GM19324 (cell line): Measurements from ENCODE around the gene POTEM.
"Not testable (repeated sequence)": the region's sequence is repeated elsewhere in the genome, so short reads cannot be mapped to it uniquely, and the experiment has no call there.

Experiments used
- ATAC-seq: cut with Tn5 transposase; IDR thresholded peaks from one replicate; pipeline ENCODE4 v1.9.1; 2021; ENCODE audit warnings: mild to moderate bottlenecking, moderate library complexity; ENCODE audit not compliant: unreplicated experiment, low FRiP score

Gene POTEM

GRCh38 chr14:18967134-18967533 lies at the start of gene POTEM:
Gene POTEM (plus strand): TSS chr14:18967434. CDS start chr14:18967486, 52 bp downstream.
- not testable (repeated sequence) for ATAC-seq

DNA sequence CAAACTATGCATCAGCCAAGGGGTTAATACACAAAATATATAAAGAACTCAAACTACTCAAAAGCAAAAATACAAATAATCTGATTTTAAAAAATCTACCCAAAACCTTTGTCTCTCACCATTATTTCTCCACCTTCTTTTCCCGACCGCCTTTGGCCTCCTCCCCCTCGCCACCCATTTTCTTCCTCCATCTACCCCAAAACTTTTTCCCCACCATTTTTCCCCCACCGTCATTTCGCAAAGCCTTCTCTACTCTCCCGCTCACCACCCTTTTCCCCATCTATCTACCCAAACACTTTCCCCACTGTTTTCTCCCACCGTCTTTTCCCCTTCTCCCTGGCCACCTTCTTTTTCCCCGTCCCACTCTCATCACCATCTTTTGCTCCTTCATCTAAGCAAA lies 48.9 kb upstream of the POTEM start:
- not testable (repeated sequence) for ATAC-seq

DNA sequence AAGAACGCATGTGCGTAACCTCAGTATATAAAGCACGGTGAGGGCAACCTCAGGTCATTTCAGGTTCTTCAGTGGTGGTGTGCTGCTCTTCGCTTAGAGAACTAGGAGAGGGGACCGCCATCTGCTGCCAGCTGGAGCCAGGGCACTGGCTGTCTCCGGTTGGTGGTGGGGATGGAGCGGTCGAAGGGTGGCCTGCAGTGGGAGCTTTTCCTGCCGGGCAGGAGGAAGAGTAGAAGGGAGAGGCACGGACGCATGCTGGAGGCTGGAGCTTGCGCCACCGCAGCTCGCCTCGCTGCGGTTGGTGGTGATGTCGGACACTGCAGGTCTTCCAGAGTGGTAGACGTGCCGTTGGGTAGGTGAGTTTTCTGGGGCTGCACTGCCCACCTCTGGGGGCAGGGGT lies 47.2 kb upstream of the POTEM start:
- ATAC-seq: not testable (repeated sequence)

DNA sequence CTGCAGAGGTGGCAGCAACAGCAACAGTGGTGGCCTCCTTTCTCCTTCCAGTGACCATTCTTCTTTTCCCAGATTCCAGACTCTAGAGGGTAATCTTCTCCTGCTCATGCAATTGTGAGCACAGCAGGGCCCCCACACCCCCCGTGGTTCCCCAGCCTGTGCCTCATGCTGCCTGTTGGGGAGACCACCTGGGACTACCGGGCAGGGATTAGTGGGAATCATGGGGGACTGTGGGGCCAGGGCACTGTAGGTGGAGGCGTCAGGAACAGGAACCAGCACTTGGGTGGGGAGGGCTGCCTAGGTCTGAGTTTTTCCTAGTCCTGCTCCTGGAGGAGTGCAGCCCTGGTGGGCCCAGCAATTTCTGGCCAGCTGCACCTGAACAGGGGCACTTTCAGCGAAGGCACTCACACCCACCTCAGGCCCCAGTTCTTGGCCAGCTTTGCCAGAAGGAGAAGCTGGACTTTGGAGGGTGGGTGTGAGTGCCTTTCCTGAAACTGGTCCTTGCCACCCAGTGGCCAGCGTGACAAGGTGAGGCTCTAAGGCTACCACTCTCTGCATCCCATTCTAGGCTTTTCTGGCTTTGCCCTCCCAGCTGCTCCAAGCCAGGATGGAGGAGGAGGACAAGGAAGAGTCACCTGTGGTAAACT lies 46.1 kb upstream of the POTEM start:
- ATAC-seq: not testable (repeated sequence)

DNA sequence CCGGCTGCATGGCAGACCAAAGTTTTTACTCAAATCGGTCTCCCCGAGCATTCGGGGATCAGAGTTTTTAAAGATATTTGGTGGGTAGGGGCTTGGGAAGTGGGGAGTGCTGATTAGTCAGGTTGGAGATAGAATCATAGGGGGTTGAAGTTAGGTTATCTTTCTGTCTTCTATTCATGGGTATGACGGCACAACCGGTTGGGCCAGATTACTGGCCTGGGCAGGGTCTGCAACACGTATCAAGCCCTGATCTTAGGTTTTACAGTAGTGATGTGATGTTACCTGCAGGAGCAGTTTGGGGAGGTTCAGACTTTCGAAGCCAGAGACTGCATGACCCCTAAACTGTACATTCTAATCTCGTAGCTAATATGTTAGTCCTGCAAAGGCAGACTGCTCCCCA lies 30.4 kb upstream of the POTEM start:
- not testable (repeated sequence) for ATAC-seq

- ATAC-seq: not testable (repeated sequence)
Measured at GRCh38 chr14:18938733-18939132, 28.5 kb upstream of the POTEM start.

- ATAC-seq: not testable (repeated sequence)
Measured at GRCh38 chr14:18949939-18950338, 17.3 kb upstream of the POTEM start.

DNA sequence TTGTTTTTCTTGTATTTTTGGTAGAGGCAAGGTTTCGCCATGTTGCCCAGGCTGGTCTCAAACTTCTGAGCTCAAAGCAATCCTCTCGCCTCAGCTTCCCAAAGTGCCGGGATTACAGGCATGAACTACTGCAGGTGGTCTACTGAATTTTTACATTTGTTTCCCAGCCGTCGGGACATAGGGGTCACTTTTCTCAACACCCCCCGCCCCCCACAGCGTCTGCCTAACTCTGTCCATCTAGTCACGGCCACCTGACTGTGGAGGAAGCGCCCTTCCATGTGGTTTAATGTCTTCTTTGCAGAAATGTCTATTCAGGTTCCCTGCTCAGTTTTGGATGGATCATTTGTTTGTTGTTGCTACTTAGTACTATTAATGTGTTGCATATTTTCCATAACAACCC lies 14.1 kb upstream of the POTEM start:
- not testable (repeated sequence) for ATAC-seq

DNA sequence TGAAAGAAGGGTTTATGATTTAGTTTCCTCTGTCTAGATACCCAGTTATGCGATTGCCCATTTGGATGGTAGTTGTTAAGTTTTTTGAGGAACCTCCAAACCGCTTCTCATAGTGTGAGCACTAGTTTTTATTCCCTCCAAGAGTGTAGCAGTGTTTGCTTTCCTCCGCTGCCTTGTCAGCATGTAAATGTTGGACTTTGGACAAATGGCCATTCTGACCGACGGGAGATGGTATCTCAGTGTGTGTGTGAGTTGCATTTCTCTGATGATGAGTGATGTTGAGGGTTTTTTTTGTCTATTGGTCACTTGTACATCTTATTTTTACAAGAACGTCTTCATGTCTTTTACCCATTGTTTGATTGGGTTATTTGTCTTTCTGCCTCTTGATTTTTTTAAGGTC lies 11.4 kb upstream of the POTEM start:
- ATAC-seq: not testable (repeated sequence)

GRCh38 chr14:18961576-18961975 lies 5.7 kb upstream of the POTEM start:
- ATAC-seq: not testable (repeated sequence)

DNA sequence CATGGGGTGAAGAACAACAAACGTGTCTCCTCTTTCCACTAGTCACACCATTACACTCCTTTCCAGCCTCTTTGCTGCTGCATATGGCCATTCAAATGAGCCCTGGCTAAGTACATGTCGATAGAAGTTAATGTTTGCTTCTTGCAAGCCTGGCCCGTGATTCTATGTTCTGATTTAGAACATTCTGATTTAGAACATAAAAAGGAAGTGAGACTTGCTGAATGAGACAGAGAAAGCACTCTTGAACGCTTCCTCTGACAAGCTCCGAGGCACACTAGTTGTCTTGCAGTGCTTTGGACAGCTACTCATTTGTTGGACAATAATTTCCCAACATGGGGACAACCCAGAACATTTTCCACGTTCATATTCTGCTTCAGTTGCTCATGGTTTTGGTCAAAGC lies 5.1 kb upstream of the POTEM start:
- not testable (repeated sequence) for ATAC-seq

DNA sequence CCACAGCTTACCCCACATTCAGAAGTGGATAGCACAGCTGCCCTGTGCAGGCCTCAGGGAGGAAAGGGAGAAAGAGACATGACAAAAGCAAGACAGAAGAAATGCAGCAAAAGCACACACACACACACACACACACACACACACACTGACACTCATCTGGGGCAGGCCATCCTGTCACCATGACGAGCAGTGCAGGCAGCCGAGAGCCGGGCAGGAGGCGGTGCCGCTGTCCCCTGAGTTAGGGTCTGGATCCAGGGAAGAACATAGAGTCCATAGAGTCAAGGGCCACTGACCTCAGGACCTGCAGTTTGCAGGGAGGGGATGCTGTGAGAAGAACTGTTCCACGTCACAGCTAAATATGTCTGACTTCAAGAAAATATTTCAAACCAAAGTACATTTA lies 4.0 kb upstream of the POTEM start:
- ATAC-seq: not testable (repeated sequence)

DNA sequence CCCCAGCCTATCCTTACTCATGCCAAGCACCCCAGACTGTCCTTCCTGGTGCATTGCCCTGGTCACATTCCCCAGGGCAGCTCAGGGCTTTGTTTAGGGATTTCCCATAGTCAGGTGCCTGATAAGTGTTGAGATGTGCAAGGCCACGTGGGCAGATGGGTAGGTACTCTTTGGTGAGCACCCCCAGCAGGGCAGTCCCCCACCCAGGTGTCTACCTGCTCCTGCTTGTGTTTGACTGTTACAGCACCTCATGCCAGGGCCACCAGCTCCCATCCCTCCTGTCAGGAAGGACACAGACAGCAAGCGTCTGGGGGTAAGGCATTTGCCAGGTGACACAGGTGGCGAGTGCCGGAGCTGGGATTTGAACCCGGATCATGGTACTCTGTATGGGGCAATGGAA lies 2.4 kb upstream of the POTEM start:
- ATAC-seq: not testable (repeated sequence)

DNA sequence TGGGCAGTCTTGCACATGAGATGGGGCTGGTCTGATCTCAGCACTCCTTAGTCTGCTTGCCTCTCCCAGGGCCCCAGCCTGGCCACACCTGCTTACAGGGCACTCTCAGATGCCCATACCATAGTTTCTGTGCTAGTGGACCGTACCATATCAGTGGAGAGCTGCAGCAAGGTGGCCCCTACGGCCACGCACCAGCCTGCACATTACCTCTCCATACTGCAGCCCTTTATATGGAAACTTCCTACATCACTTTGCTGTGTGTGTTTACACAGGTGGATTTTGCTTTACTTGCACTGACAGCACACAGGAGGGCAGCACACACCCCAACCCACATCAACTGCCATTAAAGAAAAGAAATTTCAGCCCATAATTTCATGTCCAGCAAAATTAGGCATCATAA lies 35.3 kb downstream of the POTEM start:
- not testable (repeated sequence) for ATAC-seq

- not testable (repeated sequence) for ATAC-seq
Measured at GRCh38 chr14:19006490-19006889, 39.3 kb downstream of the POTEM start.

- not testable (repeated sequence) for ATAC-seq
Measured at GRCh38 chr14:19007678-19008077, 40.4 kb downstream of the POTEM start.

DNA sequence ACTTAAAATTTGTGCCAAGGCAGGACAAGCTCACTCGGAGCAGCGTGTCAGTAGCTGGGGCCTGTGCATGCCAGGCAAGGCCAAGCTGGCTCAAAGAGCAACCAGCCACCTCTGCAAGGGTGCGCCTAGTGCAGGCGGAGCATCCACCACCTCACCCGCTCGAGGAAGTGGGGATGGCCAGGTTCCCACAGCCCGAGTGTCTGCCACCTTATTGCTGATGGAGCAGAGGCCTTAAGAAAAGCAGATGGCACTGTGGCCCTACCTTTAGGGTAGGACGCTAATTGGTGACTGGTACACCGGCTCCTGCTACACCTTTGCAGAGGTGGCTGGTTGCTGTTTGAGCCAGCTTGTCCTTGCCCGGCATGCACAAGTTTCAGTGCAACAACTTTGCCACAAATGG lies 43.8 kb downstream of the POTEM start:
- not testable (repeated sequence) for ATAC-seq

- ATAC-seq: not testable (repeated sequence)
Measured at GRCh38 chr14:19011703-19012102, 44.5 kb downstream of the POTEM start.

GRCh38 chr14:19015185-19015584 lies 48.0 kb downstream of the POTEM start:
- ATAC-seq: not testable (repeated sequence)

GRCh38 chr14:19025080-19025589 lies 57.9 kb downstream of the POTEM start:
- not testable (repeated sequence) for ATAC-seq

DNA sequence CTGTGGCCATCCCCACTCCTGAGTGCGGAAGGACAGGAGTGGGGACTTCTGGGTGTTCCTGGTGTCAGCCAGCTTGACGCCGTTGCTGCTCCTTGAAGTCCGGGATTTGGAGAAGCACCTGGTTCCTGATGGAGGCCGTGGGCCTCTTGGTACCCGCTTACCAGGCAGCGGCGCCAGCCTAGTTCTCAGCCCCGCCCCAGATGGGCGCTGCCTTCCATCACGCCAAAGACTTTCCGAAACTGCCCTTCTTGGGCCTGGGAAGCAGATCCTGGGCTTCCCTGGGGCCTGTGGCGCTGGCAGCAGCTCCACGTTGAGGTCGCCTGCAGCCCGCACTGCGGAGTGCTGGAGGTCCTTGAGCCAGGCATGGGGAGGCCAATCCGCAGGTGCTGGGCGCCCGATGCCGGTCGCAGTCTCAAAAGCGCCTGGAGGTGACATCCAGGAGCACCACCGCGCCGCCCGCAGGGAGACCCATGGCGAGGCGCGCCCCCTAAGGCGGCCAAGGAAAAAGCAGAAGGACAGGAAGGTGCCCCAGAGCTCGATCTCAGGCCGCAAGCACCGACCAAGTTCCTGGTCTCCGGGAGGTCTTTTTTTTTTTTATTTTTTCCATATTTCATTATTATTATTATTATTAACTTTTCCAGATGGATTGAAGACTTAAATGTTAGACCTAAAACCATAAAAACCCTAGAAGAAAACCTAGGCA lies 59.6 kb downstream of the POTEM start:
- ATAC-seq: not testable (repeated sequence)

DNA sequence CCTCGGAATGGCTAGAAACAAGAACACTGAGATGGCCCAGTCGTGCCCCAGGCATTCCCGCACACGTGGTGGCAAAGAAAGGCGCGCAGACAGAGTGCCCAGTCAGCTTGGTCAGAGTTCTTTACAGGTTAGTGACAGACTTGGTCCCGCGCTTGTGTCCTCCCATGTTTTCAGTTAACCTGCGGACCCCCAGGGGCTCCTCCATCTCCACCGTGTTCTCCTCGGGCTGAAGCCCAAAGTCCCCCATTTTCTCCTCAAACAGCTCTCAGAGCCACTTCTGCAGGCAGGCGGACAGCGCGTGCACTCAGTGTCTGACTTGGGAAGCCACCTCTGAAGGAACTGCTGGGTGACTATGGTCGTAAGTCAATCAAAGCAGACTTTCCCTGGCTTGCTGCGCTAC lies 60.7 kb downstream of the POTEM start:
- not testable (repeated sequence) for ATAC-seq
